Activated CD8-positive, alpha-beta memory T cell treated with anti-CD3 and anti-CD28 coated beads, Interleukin-2, amount 50 U/mL, for 24 hours (primary cell): ENCODE results near the gene ARHGDIG.

Experiments used
- DNase-seq: peaks from one replicate; pipeline ENCODE4 v3.0.0-alpha.2; 2020; ENCODE audit errors: extremely low read depth

The ARHGDIG gene

DNA sequence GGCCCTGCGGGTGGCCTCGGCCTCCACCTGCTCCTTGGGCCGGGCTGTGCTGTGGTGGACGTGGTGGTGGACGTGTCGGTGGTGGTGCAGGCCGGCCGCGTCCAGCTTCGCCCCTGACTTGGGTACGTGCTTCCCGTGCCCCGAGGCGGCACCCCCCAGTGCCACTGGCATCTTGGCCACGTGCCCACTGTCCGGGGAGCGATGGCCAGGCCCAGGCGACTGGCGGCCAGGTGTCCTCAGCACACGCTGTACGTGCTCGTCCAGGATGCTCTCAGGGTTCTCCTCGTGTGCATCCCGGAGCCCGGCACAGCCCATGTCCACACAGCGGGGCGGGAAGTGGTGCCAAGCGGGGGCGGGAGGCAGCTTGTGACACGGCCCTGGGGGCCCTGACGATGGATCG, 17.4 kb downstream of the ARHGDIG start:
- DNase-seq = no peak

GRCh38 chr16:301235-301634, 20.8 kb downstream of the ARHGDIG start:
- DNase-seq = no peak

- DNase-seq = no peak
Observed at GRCh38 chr16:301950-302349, 21.6 kb downstream of the ARHGDIG start.

- no peak for DNase-seq
Observed at GRCh38 chr16:303760-304505, 23.5 kb downstream of the ARHGDIG start.

- no peak for DNase-seq
Observed at GRCh38 chr16:305916-306626, 25.7 kb downstream of the ARHGDIG start.

- DNase-seq = no peak
Observed at GRCh38 chr16:306911-307370, 26.6 kb downstream of the ARHGDIG start.

- DNase-seq = no peak
Observed at GRCh38 chr16:307691-308312, 27.4 kb downstream of the ARHGDIG start.

DNA sequence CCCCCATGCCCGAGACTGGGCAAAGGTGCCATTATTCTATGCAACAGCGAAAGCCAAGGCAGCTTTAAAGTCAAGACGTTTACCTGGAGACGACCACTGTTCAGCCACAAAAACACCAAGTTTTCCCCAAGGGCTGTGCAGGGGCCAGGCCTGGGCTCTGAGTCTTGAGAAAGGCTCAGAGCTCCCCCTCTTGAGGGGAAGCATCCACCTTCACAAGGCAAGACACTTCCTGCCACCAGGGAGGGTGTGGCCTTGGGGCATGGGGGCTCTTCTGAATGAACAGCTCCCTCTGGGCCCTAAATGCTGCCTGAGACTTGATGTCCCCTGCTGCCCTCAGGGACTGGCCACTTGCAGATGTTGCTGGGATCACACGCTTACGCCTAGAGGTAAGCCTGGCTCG, 29.1 kb downstream of the ARHGDIG start:
- no peak for DNase-seq

GRCh38 chr16:311725-312124, 31.3 kb downstream of the ARHGDIG start:
- no peak for DNase-seq

DNA sequence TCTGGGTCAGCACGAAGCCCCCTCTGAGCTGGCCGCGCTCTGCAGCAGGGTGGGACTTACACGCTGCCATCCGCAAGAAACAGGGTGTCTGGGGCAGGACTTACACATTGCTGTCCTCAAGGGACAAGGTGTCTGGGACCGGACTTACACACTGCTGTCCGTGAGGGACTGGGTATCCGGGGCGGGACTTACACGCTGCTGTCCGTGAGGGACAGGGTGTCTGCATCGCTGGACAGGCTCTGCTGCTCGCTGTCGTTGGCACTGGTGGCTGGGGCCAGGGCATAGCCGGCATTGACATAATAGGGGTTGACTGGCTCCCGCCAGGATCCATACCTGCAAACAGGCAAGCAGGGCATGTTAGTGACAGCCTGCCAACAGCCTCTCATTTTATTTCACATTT, 34.0 kb downstream of the ARHGDIG start:
- no peak for DNase-seq

GRCh38 chr16:314795-315299, 34.5 kb downstream of the ARHGDIG start:
- no peak for DNase-seq

GRCh38 chr16:316741-317464, 36.5 kb downstream of the ARHGDIG start:
- no peak for DNase-seq

DNA sequence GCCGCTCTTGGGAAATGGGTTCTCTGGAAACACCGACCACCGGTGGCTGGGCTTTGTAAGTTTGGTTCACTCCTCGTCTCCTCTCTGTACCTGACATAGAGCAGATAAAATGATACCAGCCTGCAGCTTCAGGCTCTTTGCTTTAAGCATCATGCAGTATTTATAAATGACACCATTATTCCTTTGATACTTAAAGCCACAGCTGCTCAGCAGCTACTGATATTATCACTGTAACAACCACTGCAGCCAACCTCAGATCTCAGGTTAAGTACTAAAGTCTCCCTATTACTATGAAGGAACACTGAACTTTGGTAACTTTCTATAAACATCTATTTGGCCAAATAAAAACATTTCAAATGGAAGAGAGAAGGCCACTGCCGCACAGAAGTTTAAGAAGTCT, 37.2 kb downstream of the ARHGDIG start:
- no peak for DNase-seq

GRCh38 chr16:318628-319027, 38.2 kb downstream of the ARHGDIG start:
- DNase-seq = no peak

DNA sequence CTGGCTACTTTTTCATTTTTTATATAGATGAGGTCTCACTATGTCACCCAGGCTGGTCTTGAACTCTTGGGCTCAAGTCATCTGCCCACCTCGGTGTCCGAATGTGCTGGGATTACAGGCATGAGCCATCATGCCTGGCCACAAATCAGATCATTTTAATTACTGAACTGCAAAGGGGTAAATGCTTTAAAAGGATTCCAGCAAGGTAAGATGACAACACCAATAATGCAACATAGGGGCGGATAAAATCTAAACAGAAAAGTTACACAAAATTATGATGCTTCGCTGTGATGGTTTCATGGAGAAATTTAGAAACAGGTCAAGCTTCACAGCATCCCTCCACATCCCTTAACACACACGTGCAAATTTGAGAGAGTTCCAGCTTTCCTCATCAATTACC, 39.8 kb downstream of the ARHGDIG start:
- DNase-seq = no peak

DNA sequence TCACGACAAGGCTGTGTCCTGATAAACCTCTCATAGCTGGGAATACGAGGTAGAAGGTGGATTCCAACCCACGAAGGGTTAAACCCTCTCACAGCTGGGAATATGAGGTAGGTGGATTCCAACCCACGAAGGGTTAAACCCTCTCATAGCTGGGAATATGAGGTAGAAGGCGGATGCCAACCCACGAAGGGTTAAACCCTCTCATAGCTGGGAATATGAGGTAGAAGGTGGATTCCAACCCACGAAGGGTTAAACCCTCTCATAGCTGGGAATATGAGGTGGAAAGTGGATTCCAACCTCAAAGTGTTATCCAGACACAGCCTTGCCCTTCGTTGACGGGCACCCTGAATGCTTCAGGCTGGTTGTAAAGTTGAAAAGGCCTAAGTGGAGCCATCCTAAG, 41.1 kb downstream of the ARHGDIG start:
- DNase-seq = no peak

GRCh38 chr16:322476-323143, 42.2 kb downstream of the ARHGDIG start:
- no peak for DNase-seq

- no peak for DNase-seq
Observed at GRCh38 chr16:324201-324450, 43.7 kb downstream of the ARHGDIG start.

- DNase-seq = no peak
Observed at GRCh38 chr16:324451-325334, 44.3 kb downstream of the ARHGDIG start.

DNA sequence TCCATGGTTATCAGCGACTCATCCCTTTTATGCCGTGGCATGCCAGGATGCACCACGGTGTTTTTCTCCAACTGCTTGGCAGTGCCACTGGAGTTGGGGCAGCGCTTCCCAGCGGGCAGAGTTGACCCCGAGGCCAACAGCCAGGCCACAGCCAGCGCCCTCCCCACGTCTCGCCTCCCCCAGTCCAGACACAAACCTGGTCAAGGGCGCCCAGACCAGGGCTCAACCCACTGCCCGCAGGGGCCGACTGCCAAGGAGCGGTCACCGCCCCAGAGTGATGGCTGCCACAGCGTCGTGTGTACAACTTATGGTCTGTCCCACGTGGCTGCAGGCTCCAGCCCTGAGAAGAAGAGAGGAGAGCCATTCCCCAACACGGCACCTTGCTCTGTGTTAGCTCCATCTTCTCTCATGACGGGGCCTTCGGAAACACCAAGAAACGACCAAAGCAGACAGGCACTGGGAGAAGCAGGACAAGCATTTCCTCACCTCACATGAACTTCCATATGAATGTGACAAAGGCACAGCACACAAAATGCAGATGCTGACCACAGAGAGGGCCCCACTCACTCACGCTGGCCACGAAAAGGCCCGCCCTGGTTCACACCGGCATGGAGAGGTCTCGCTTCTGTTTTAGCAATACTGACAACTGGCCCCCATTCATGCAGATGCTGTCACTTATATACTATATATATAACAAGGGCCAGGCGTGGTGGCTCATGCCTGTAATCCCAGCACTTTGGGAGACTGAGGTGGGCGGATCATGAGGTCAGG, 45.2 kb downstream of the ARHGDIG start:
- no peak for DNase-seq
